HG03060 (cell line): ENCODE data around the gene SLC27A2.
"Not testable (repeated sequence)": the region's sequence is repeated elsewhere in the genome, so short reads cannot be mapped to it uniquely, and the experiment has no call there.

ENCODE experiments used
- ATAC-seq: cut with Tn5 transposase; IDR thresholded peaks from one replicate; pipeline ENCODE4 v1.9.1; 2021; ENCODE audit warnings: low read depth, moderate number of reproducible peaks; ENCODE audit not compliant: unreplicated experiment

The SLC27A2 gene

DNA sequence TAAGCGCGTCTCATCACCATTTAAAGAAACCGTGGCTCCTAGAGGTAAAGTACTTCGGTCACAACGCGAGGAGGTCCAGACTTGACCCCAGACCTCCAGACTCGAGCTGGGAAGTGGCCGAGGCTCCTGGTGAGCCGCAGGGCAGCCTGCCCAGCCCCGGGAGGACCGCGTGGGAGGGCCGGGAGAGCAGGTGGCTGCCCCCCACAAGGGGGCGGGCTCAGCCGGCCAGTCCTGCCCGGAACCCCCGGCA is at the start of gene SLC27A2:
Gene SLC27A2 (plus strand): TSS at position 228 of the 250 bp plus-strand sequence. CDS start 232 bp downstream, outside the sequence.
- no peak for ATAC-seq

GRCh38 chr15:50132251-50132984 is 49.6 kb upstream of the SLC27A2 start:
- ATAC-seq = not testable (repeated sequence)

DNA sequence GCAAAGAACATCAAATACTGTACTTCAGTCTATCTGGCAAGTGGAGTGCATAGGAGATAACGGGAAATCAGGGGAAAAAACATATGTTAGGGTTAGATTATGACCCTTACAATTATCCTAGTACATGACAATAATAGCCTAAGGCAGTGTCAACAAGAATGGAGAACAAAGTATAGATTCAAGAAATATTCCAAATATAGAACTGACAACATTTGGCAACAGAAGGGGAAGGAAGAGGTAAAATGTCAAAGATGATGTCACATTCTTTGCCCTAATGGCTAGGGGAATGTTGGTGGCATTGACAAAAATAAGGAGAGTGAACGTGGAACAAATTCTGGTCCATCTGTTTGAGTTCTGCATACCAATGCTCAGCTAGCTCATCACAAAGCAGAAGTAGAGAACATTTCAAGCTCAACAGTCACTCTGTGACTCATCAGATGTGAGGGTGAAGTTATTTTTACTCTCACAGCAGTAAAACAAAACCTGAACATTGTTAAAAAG is 47.4 kb upstream of the SLC27A2 start:
- peak; percentile 89 for ATAC-seq

DNA sequence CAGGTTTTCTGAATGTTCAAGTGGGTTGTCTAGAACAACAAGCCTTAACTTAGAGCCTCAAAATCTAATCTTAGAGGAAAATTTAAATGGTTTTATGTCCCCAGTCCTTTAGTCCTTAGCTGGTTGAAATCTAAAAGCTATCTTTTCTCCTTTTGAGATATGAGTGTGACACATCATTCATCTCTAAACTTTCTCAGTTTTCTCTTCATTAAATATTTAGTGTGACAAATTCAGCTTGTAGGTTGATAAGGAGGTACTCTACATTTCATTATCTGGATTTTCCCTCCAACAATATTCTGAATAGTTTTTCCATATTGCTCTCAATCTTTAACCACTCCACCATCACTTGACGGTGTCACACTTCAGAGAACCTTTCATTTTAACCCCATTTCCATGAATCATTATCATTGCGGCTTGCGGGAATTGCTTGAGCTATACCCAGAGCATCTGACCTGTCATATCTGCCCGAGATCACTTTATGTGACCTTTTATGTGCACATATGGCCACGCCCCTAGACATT is 46.9 kb upstream of the SLC27A2 start:
- peak; percentile 47 for ATAC-seq

DNA sequence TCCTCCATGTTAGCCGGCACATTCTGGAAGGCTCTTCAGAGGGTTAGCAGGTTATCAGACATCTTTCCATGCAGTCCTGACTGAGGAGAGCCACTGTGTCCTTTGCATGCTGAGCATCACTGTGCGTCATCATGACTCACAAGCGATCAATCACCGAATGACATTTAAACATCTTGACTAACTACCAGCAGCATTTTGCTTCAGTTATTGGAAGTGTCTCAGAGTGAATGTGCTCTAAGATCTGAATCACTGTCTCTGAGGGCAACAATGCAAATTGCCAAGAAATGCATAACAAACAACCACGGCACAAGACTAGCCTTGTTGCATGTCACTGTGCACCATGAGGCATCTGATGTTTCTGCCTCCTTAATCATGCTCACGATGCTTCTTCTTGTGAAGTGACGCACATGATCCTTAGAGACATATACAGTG is 44.6 kb upstream of the SLC27A2 start:
- ATAC-seq = no peak

GRCh38 chr15:50137893-50138292 is 44.1 kb upstream of the SLC27A2 start:
- ATAC-seq = no peak

- no peak for ATAC-seq
Observed at GRCh38 chr15:50138391-50138790, 43.6 kb upstream of the SLC27A2 start.

DNA sequence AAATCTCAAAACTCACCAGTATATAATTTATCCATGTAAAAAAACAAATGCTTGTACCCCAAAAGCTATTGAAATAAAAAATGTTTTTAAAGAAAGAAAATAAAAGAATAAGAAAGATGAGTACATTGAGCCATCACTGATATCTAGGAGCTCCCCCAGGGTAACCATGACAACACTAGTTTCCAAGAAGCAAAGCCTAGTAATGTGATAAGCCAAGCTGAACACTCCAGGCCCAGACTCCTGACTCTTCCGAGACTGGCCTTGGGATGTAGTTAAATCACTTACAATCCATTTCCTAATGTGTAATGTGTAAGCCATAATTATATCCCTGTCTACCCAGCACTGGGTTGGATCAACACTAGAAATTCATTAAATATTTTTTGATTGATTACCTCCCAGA is 41.9 kb upstream of the SLC27A2 start:
- ATAC-seq = no peak

- no peak for ATAC-seq
Observed at GRCh38 chr15:50140983-50141382, 41.0 kb upstream of the SLC27A2 start.

DNA sequence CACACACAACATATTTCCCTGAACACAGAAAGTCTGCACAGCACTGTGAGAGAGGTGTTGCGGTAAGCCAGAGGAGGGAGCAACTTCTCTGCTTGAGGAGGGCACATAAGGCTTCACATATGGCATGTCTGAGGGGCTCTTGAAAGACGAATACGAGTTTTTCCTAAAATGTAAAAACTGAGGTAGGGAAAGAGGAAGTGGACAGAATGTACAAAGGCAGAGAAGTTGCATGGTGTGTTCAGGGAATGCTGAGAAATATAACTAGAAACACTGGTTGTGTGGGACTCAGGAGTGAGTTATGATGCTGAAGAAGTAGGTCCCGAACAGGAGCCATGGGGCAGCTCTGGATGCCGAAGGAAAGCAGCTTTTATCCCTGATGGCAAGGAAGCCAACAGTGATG is 40.1 kb upstream of the SLC27A2 start:
- ATAC-seq = no peak

- no peak for ATAC-seq
Observed at GRCh38 chr15:50143255-50143860, 38.6 kb upstream of the SLC27A2 start.

DNA sequence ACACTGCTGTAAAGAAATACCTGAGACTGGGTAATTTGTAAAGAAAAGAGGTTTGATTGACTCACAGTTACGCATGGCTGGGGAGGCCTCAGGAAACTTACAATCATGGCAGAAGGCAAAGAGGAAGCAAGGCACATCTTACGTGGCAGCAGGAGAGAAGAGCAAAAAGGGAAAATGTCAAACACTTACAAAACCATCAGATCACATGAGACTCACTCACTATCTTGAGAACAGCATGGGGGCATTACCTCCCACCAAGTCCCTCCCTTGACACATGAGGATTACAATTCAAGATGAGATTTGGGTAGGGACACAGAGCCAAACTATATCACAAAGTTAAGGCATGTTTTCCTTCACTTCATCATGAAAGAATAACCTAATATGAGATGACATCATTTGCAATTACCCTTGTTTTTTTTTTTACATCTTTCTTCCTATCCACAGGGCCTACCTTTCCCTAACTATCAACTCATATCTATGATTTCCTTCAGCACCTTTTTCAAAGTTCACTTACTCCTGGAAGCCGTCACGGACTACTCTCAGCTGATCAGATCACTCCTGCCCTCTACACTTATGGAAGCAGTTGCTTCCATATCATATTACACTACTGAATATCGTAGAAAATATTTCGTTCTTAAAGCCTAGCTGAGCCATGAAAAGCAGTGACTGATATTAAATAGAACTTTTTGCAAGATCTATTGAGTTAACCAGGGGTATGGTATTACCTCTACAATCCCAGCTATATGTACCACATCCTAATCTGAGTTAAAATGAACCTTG is 37.5 kb upstream of the SLC27A2 start:
- ATAC-seq = no peak

GRCh38 chr15:50145451-50145872 is 36.5 kb upstream of the SLC27A2 start:
- no peak for ATAC-seq

- ATAC-seq = no peak
Observed at GRCh38 chr15:50146632-50147031, 35.4 kb upstream of the SLC27A2 start.

- no peak for ATAC-seq
Observed at GRCh38 chr15:50148362-50148963, 33.5 kb upstream of the SLC27A2 start.

DNA sequence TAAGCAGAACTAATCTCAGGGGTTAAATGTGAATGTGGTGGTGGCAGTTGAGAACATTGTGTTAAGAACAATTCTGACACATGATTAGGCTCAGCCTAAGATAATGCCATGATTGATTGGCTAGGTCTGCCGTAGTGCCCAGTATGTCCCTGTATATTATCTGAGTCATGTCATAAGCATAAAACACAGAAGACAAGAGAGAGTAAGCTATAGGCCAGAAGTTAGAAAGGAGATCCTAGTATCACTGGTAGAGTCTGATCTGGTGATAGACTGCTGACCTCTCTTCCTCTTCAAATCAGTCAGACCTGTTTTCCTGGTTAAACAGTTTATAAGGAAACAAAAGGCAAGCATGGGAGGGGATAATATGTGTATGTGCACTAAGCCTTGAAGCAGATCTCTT is 32.9 kb upstream of the SLC27A2 start:
- ATAC-seq = no peak

DNA sequence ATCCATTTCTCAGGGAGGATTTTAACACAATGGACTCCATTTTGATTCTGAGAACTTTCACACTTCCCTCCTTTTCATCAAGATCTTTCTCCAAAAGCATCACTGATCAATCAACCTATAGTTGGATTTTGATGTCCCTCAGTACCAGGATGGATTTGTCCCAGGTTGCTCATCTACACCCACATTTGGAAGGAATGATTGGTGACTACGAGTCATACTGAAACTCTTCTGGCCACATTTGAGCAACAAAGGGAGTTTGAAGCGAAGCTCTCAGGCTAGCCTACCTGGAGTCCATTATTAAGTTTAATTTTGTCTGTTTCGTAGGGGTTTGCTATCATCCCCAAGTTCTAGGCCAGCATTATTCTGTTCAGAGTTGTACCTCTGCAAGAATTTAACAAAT is 31.6 kb upstream of the SLC27A2 start:
- no peak for ATAC-seq

- ATAC-seq = no peak
Observed at GRCh38 chr15:50150851-50151250, 31.1 kb upstream of the SLC27A2 start.

DNA sequence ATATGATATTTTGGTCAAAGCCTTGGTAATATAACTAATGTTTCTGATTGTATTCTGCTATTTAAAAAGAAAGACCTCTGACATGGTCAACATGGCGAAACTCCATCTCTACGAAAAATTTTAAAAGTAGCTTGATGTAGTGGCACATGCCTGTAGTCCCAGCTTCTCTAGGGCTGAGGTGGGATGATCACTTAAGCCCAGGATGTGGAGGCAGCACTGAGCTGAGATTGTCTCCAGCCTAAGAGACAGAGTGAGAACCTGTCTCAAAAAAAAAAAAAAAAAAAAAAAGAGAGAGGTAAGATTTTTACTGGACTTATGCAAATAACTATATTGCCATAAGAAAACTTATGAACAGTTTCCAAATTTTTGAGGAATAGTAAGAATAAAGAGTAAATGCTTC is 30.5 kb upstream of the SLC27A2 start:
- no peak for ATAC-seq

DNA sequence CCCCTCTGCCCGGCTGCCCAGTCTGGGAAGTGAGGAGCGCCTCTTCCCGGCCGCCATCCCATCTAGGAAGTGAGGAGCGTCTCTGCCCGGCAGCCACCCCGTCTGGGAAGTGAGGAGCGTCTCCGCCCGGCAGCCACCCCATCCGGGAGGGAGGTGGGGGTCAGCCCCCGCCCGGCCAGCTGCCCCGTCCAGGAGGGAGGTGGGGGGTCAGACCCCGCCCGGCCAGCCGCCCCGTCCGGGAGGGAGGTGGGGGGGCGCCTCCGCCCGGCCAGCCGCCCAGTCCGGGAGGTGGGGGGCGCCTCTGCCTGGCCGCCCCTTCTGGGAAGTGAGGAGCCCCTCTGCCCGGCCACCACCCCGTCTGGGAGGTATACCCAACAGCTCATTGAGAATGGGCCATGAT is 23.8 kb upstream of the SLC27A2 start:
- not testable (repeated sequence) for ATAC-seq
